Measurements from ENCODE around the gene LSAMP.

- TF ChIP-seq CTCF (conservative IDR thresholded peaks at IDR 0.05; ENCODE audit: low read depth, low read length) (no peak), MAFK (IDR thresholded peaks at IDR 0.05; ENCODE audit: low read depth, low read length) (peak; percentile 80), RAD21 (IDR thresholded peaks at IDR 0.05; ENCODE audit: low read length) (no peak), POLR2A (IDR thresholded peaks at IDR 0.05; ENCODE audit: low read depth, low read length) (no peak), CHD1 (IDR thresholded peaks at IDR 0.05; ENCODE audit: low read depth, low read length) (no peak), SMC3 (IDR thresholded peaks at IDR 0.05; ENCODE audit: low read depth, low read length) (no peak), RFX5 (IDR thresholded peaks at IDR 0.05; ENCODE audit: low read depth, low read length) (no peak), CEBPB (IDR thresholded peaks at IDR 0.05; ENCODE audit: low read depth, low read length) (peak; percentile 99), FOS (IDR thresholded peaks at IDR 0.05; ENCODE audit: low read depth, low read length) (peak; percentile 80; the same call in 1 of the 2 replicates), BHLHE40 (IDR thresholded peaks at IDR 0.05; ENCODE audit: low read depth, low read length) (peak; percentile 70)
These were observed 640.6 kb downstream of the LSAMP start for GRCh38 chr3:115804713-115805119.
